ENCODE results near the gene ZNF638.

Gene ZNF638

GRCh38 chr2:71474116-71474743 lies 142.6 kb downstream of the ZNF638 start:
- Histone ChIP-seq H3K9ac (ENCODE audit: low read length) (no peak overlapping the region), H3K79me2 (ENCODE audit: insufficient read depth, low read length) (no peaks in the 10 kb centered on the region), H3K4me3 (ENCODE audit: insufficient read depth, low read length, poor library complexity, severe bottlenecking) (no peak overlapping the region), H3K27me3 (ENCODE audit: low read length) (no peaks in the 10 kb centered on the region), H3K4me2 (ENCODE audit: low read depth, low read length, poor library complexity, severe bottlenecking) (no peak overlapping the region), H3K27ac (ENCODE audit: low read depth, low read length) (no peak overlapping the region), H4K20me1 (ENCODE audit: low read depth, low read length) (no peaks in the 10 kb centered on the region), H3K36me3 (ENCODE audit: low read length) (no peaks in the 10 kb centered on the region), H3K9me3 (ENCODE audit: insufficient read depth, low read length) (no peaks in the 10 kb centered on the region), H2AFZ (ENCODE audit: low read depth, low read length, severe bottlenecking) (no peak overlapping the region), H3K9me2 (replicated peaks; ENCODE audit: insufficient read depth, low read length) (no peaks in the 10 kb centered on the region), H3F3A (ENCODE audit: insufficient read depth) (no peaks in the 10 kb centered on the region)
- TF ChIP-seq EZH2phosphoT487 (conservative IDR thresholded peaks at IDR 0.05; ENCODE audit: low read length) (no peak), CTCF (IDR thresholded peaks at IDR 0.05; ENCODE audit: insufficient read depth, low read length, poor library complexity, severe bottlenecking) (no peak)

- no peaks in the 10 kb centered on the region for H3F3A ChIP-seq (ENCODE audit: insufficient read depth)
- H3K9me2 ChIP-seq (replicated peaks; ENCODE audit: insufficient read depth, low read length) = no peaks in the 10 kb centered on the region
- H3K79me2 ChIP-seq (ENCODE audit: insufficient read depth, low read length) = no peaks in the 10 kb centered on the region
- H3K27me3 ChIP-seq (ENCODE audit: low read length) = no peaks in the 10 kb centered on the region
- H3K4me2 ChIP-seq (ENCODE audit: low read depth, low read length, poor library complexity, severe bottlenecking) = no peak overlapping the region
- H3K36me3 ChIP-seq (ENCODE audit: low read length) = no peaks in the 10 kb centered on the region
- no peak overlapping the region for H2AFZ ChIP-seq (ENCODE audit: low read depth, low read length, severe bottlenecking)
- no peaks in the 10 kb centered on the region for H4K20me1 ChIP-seq (ENCODE audit: low read depth, low read length)
- no peaks in the 10 kb centered on the region for H3K9me3 ChIP-seq (ENCODE audit: insufficient read depth, low read length)
- H3K9ac ChIP-seq (ENCODE audit: low read length) = no peak overlapping the region
- no peak overlapping the region for H3K4me3 ChIP-seq (ENCODE audit: insufficient read depth, low read length, poor library complexity, severe bottlenecking)
- H3K27ac ChIP-seq (ENCODE audit: low read depth, low read length) = no peak overlapping the region
- no peak for TF ChIP-seq EZH2phosphoT487 (conservative IDR thresholded peaks at IDR 0.05; ENCODE audit: low read length)
- no peak for TF ChIP-seq CTCF (IDR thresholded peaks at IDR 0.05; ENCODE audit: insufficient read depth, low read length, poor library complexity, severe bottlenecking)
These were observed 143.3 kb downstream of the ZNF638 start for GRCh38 chr2:71474744-71475397.

GRCh38 chr2:71476495-71476894 lies 144.9 kb downstream of the ZNF638 start:
- Histone ChIP-seq H3K9me2 (replicated peaks; ENCODE audit: insufficient read depth, low read length) (no peaks in the 10 kb centered on the region), H3K27me3 (ENCODE audit: low read length) (no peaks in the 10 kb centered on the region), H3K4me3 (ENCODE audit: insufficient read depth, low read length, poor library complexity, severe bottlenecking) (no peak overlapping the region), H3K36me3 (ENCODE audit: low read length) (no peaks in the 10 kb centered on the region), H4K20me1 (ENCODE audit: low read depth, low read length) (no peaks in the 10 kb centered on the region), H3K79me2 (ENCODE audit: insufficient read depth, low read length) (no peaks in the 10 kb centered on the region), H3K27ac (ENCODE audit: low read depth, low read length) (no peak overlapping the region), H2AFZ (ENCODE audit: low read depth, low read length, severe bottlenecking) (no peak overlapping the region), H3F3A (ENCODE audit: insufficient read depth) (no peaks in the 10 kb centered on the region), H3K9me3 (ENCODE audit: insufficient read depth, low read length) (no peaks in the 10 kb centered on the region), H3K4me2 (ENCODE audit: low read depth, low read length, poor library complexity, severe bottlenecking) (no peak overlapping the region), H3K9ac (ENCODE audit: low read length) (no peak overlapping the region)
- TF ChIP-seq CTCF (IDR thresholded peaks at IDR 0.05; ENCODE audit: insufficient read depth, low read length, poor library complexity, severe bottlenecking) (no peak), EZH2phosphoT487 (conservative IDR thresholded peaks at IDR 0.05; ENCODE audit: low read length) (no peak)
